Measurements from ENCODE around the gene BTRC.

BTRC gene

GRCh38 chr10:101438881-101439391 lies 85.0 kb downstream of the BTRC start:
- TF ChIP-seq, protein P1, sequence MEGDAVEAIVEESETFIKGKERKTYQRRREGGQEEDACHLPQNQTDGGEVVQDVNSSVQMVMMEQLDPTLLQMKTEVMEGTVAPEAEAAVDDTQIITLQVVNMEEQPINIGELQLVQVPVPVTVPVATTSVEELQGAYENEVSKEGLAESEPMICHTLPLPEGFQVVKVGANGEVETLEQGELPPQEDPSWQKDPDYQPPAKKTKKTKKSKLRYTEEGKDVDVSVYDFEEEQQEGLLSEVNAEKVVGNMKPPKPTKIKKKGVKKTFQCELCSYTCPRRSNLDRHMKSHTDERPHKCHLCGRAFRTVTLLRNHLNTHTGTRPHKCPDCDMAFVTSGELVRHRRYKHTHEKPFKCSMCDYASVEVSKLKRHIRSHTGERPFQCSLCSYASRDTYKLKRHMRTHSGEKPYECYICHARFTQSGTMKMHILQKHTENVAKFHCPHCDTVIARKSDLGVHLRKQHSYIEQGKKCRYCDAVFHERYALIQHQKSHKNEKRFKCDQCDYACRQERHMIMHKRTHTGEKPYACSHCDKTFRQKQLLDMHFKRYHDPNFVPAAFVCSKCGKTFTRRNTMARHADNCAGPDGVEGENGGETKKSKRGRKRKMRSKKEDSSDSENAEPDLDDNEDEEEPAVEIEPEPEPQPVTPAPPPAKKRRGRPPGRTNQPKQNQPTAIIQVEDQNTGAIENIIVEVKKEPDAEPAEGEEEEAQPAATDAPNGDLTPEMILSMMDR (IDR thresholded peaks at IDR 0.05; ENCODE audit: insufficient read depth, low read length, poor library complexity, severe bottlenecking), result no peak
- TF ChIP-seq EZH2phosphoT487 (conservative IDR thresholded peaks at IDR 0.05; ENCODE audit: low read length), result no peak
- H3F3A ChIP-seq (ENCODE audit: insufficient read depth), result no peaks in the 10 kb centered on the region
- H3K4me3 ChIP-seq (ENCODE audit: insufficient read depth, low read length, poor library complexity, severe bottlenecking), result no peak overlapping the region
- no peak overlapping the region for H3K27ac ChIP-seq (ENCODE audit: low read depth, low read length)
- peaks cover 3% of the 10 kb centered on the region; the same call in 1 of the 2 replicates for H4K20me1 ChIP-seq (ENCODE audit: low read depth, low read length)
- H3K9ac ChIP-seq (ENCODE audit: low read length), result no peak overlapping the region
- H2AFZ ChIP-seq (ENCODE audit: low read depth, low read length, severe bottlenecking), result no peak overlapping the region
- H3K27me3 ChIP-seq (ENCODE audit: low read length), result no peaks in the 10 kb centered on the region
- no peaks in the 10 kb centered on the region for H3K79me2 ChIP-seq (ENCODE audit: insufficient read depth, low read length)
- no peak overlapping the region for H3K4me2 ChIP-seq (ENCODE audit: low read depth, low read length, poor library complexity, severe bottlenecking)
- no peaks in the 10 kb centered on the region for H3K9me3 ChIP-seq (ENCODE audit: insufficient read depth, low read length)
- H3K36me3 ChIP-seq (ENCODE audit: low read length), result no peaks in the 10 kb centered on the region
- H3K9me2 ChIP-seq (replicated peaks; ENCODE audit: insufficient read depth, low read length), result no peaks in the 10 kb centered on the region

GRCh38 chr10:101441541-101442455 lies 87.8 kb downstream of the BTRC start:
- Histone ChIP-seq H3K9me3 (ENCODE audit: insufficient read depth, low read length) (no peaks in the 10 kb centered on the region), H3K4me2 (ENCODE audit: low read depth, low read length, poor library complexity, severe bottlenecking) (no peak overlapping the region)
- TF ChIP-seq, protein P1 (IDR thresholded peaks at IDR 0.05; ENCODE audit: insufficient read depth, low read length, poor library complexity, severe bottlenecking), result peak; percentile 53
- TF ChIP-seq EZH2phosphoT487 (conservative IDR thresholded peaks at IDR 0.05; ENCODE audit: low read length), result no peak

GRCh38 chr10:101442456-101442800 lies 88.5 kb downstream of the BTRC start:
- no peak overlapping the region for H3K9ac ChIP-seq (ENCODE audit: low read length)
- H3K27me3 ChIP-seq (ENCODE audit: low read length), result no peaks in the 10 kb centered on the region
- no peaks in the 10 kb centered on the region for H3F3A ChIP-seq (ENCODE audit: insufficient read depth)
- 0 out of 2 replicates have a peak, but pooled peaks cover 3% of the 10 kb centered on the region for H4K20me1 ChIP-seq (ENCODE audit: low read depth, low read length)
- H3K4me3 ChIP-seq (ENCODE audit: insufficient read depth, low read length, poor library complexity, severe bottlenecking), result no peak overlapping the region
- no peak overlapping the region for H2AFZ ChIP-seq (ENCODE audit: low read depth, low read length, severe bottlenecking)
- no peak overlapping the region for H3K4me2 ChIP-seq (ENCODE audit: low read depth, low read length, poor library complexity, severe bottlenecking)
- no peak for TF ChIP-seq EZH2phosphoT487 (conservative IDR thresholded peaks at IDR 0.05; ENCODE audit: low read length)
- TF ChIP-seq, protein P1 (IDR thresholded peaks at IDR 0.05; ENCODE audit: insufficient read depth, low read length, poor library complexity, severe bottlenecking), result no peak
- no peaks in the 10 kb centered on the region for H3K79me2 ChIP-seq (ENCODE audit: insufficient read depth, low read length)
- H3K9me3 ChIP-seq (ENCODE audit: insufficient read depth, low read length), result no peaks in the 10 kb centered on the region
- H3K36me3 ChIP-seq (ENCODE audit: low read length), result no peaks in the 10 kb centered on the region
- no peaks in the 10 kb centered on the region for H3K9me2 ChIP-seq (replicated peaks; ENCODE audit: insufficient read depth, low read length)
- no peak overlapping the region for H3K27ac ChIP-seq (ENCODE audit: low read depth, low read length)

More at GRCh38 chr10:101441541-101442455, 87.8 kb downstream of the BTRC start:
- H3F3A ChIP-seq (ENCODE audit: insufficient read depth), result no peaks in the 10 kb centered on the region
- no peak overlapping the region for H3K27ac ChIP-seq (ENCODE audit: low read depth, low read length)
- no peaks in the 10 kb centered on the region for H3K36me3 ChIP-seq (ENCODE audit: low read length)
- H2AFZ ChIP-seq (ENCODE audit: low read depth, low read length, severe bottlenecking), result no peak overlapping the region
- no peaks in the 10 kb centered on the region for H3K27me3 ChIP-seq (ENCODE audit: low read length)
- no peak overlapping the region for H3K9ac ChIP-seq (ENCODE audit: low read length)
- H3K9me2 ChIP-seq (replicated peaks; ENCODE audit: insufficient read depth, low read length), result no peaks in the 10 kb centered on the region
- H3K4me3 ChIP-seq (ENCODE audit: insufficient read depth, low read length, poor library complexity, severe bottlenecking), result no peak overlapping the region
- 0 out of 2 replicates have a peak, but pooled peaks cover 3% of the 10 kb centered on the region for H4K20me1 ChIP-seq (ENCODE audit: low read depth, low read length)
- H3K79me2 ChIP-seq (ENCODE audit: insufficient read depth, low read length), result no peaks in the 10 kb centered on the region
